Measurements from ENCODE around the gene ARHGAP24.
A peak's percentile ranks its signal among the peaks of the same experiment; 100 is the strongest.
"Not testable (repeated sequence)": the region's sequence is repeated elsewhere in the genome, so short reads cannot be mapped to it uniquely, and the experiment has no call there.

ARHGAP24 gene

GRCh38 chr4:85815796-85816459, 341.0 kb downstream of the ARHGAP24 start:
- no peak for DNase-seq (ENCODE audit: low spot score)

GRCh38 chr4:85818700-85819099, 343.8 kb downstream of the ARHGAP24 start:
- DNase-seq (ENCODE audit: low spot score), result no peak

DNA sequence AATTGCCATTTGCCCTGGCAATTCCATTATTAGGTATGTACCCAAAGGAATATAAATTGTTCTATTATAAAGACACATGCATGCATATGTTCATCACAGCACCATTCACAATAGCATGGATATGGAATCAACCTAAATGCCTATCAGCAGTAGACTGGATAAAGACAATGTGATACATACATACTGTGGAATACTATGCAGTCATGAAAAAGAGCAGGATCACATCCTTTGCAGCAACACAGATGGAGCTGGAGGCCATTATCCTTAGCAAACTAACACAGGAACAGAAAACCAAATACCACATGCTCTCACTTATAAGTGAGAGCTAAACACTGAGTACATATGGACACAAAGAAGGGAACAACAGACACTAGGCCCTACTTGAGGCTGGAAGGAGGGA, 345.2 kb downstream of the ARHGAP24 start:
- DNase-seq (ENCODE audit: low spot score), result not testable (repeated sequence)

DNA sequence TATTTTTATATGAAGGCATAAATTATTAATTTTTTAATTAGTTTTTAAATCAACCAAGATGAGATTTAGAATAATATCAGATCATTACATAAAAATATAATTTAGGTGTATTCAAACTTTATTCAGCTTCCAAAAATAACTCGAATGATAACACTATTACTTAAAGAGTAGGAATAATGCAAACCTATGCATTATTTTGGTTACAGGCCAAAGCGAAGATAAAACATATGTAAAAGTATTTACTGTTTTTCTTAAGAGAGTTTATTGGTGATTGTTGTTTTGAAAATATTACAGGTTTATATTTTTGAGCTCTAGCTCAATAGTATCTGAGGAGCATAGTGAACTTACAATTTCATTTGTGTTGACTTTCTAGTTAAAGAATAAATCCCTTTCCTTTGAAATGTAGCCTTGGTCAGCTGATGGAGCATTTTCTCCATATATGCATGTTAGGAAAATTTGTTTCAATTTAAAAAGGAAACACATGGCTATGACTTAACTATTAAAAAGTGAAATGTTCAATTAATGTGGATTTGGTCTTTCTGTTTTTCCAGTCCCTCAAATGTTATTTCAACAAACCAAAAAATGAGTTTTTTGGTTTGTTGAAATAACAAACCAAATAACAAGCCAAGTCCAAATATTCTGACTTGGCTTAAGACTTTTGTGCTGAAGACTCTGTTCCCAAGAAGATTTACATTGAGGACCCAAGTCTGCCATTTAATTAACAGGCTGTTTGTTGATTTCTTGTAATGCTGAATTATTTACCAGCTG, 346.9 kb downstream of the ARHGAP24 start:
- no peak for DNase-seq (ENCODE audit: low spot score)

DNA sequence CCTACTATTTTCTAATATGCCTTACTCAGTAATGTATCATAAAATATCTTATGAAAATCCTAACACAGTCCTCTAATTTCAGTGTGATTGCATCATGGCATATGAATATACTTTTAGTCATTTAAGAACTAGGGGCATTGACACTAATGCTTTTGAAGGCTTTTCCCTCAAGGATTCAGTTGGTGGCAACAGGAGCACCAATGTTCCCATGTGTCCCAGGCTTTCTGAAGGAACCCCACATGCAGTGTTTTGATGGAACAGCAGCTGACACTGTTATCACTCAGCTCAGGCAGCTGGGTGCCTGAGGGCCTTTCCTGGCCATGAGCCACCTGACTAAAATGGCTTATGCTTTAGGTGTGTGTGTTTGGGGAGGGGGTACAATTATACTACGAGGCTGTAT, 348.3 kb downstream of the ARHGAP24 start:
- no peak for DNase-seq (ENCODE audit: low spot score)

- no peak for DNase-seq (ENCODE audit: low spot score)
These were observed 349.4 kb downstream of the ARHGAP24 start for GRCh38 chr4:85824166-85824945.

- DNase-seq (ENCODE audit: low spot score), result no peak
These were observed 351.2 kb downstream of the ARHGAP24 start for GRCh38 chr4:85826060-85826678.

DNA sequence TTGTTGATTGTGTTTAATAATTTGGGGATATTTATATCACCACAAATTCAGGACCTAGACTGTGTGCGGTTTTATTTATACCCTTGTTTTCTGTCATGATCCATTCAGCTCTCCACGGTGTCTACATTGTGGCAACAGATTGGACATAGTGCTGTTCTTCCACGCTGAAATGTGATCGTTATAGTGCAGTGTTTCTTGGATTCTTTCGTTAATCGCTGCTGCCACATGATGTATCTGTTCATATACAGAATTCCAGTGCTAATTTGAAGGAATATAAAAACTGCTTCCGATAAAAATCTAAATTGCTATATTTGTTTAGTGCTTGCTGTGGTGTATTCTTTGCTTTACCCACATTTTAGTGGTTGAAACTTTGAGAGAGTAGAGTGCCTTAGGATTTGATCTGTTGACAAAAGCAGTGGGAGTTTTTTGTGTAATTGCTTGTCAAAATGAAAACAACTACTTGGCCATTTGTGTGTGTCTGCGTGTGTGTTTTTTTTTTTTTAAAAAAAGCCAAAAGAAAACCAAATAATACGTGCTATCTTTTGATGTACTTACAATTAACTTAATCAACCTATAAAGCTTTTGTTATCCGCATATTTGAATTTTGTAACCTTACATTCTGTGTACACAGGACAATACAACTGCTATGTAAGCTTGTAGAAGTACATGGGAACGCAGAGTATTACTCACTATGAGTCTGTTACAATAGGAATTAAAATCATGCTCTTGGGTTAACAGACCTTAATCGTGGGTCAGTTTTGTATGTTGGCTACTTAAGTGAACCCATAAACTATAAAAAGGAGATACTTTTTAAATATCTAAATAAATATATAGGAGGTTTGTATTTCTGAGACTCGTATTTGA, 353.3 kb downstream of the ARHGAP24 start:
- no peak for DNase-seq (ENCODE audit: low spot score)

DNA sequence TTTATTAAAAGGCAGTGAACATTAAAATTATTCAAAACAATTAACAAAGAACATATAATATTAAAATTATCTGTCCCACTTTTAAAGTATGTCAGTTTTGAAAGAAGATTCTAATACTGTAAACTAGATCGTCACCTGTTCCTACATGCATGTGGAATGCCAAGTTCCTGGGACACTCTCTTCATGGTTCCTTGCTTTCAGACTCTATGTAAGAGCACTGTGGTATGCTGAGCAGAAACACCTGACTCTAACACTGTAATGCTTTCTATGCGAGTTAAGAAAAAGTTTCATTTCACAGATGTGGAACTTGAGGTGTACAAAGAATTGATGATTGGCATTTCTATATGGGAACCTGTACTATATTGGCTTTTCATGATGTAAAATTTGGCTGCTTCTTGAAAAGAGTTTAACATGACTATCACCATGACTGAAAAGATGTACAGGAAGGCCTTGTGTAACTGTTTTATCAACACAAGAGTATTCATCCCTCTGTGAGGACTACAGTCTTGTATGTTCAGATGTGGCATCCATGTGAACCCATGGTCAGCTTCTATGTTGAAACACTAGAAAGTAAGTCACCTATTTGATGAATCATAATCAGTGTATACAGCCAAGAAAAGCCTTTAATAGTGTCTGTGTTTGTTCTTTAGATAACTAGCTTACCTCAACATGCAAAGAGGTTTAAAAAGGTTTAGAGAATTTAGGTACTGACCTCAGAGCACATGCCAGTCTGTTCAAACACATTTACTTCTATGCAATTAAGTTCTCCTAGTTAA, 354.5 kb downstream of the ARHGAP24 start:
- DNase-seq (ENCODE audit: low spot score), result no peak

- DNase-seq (ENCODE audit: low spot score), result no peak
These were observed 356.7 kb downstream of the ARHGAP24 start for GRCh38 chr4:85831647-85832046.

DNA sequence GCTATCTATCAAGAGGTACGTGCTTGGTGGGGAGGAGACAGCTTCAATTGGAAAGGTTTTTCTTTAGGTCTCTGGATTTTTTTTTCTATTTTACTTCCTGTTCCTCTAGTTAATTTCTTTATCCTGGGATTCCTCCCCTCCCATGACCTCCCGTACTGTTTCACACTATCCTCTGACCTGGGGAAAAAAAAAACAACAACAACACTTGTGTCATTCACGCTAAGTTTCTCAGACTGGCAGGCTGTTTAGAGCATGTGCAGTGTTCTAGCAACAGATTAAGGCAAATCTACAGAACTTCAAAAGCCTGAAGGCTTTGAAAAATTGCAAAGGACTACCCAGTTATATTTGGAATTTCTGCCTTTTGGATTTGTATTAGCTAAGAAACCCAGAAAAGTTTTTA, 358.4 kb downstream of the ARHGAP24 start:
- DNase-seq (ENCODE audit: low spot score), result no peak

DNA sequence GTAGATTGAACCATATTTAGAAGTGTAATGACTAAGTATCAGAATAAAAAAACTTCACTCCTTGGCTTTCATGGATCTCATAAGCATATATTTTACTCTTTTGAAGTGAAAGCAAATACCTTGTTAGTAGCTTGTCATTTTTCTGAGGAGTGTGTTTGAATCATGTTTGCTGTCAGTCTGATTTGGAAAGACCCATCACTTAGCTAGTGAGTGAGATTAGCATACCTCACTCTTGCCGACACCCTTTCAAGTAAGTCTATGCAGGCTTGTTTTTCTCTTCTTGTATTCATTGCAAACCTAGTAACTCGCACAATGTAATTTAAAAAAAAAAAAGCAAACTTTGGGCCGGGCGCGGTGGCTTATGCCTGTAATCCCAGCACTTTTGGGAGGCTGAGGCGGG, 360.0 kb downstream of the ARHGAP24 start:
- no peak for DNase-seq (ENCODE audit: low spot score)

DNA sequence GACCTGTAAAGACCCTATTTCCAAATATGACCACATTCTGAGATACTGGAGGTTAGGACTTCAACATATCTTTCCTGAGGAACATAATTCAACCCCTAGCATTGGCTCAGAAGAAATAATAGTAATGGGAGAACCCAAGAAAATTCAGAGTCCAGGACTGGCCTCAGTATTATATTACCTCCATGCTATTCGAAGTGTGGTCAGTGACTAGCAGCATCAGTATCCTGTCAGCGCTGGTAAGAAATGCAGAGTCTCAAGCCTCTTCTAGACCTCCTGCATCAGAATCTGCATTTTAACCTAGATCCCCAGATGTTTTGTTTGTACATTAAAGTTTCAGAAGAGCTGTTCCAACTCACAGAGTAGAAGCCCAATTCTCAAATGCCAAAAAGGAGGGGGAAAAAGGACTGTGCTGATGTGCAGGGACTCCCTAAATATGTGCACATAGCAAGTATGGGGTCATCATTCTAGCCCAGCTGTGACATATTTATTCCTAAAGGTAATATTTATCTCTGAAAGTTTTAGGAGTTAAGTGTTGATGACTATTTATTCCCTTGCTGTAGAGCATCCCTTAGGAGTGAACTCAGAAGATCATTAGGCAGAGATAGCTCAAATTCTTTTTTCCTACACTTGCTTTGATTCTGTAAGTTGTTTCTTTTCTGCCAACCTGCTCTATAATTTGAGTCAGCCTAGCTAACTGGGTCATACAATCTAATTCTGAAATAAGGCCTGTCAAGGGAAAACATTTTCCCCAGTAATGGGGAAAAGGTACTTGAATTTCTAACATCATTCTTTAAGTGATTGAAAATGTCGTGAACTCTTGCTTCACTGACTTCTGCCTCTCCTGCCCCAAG, 361.9 kb downstream of the ARHGAP24 start:
- DNase-seq (ENCODE audit: low spot score), result no peak

- DNase-seq (ENCODE audit: low spot score), result no peak
These were observed 362.4 kb downstream of the ARHGAP24 start for GRCh38 chr4:85837439-85837733.

DNA sequence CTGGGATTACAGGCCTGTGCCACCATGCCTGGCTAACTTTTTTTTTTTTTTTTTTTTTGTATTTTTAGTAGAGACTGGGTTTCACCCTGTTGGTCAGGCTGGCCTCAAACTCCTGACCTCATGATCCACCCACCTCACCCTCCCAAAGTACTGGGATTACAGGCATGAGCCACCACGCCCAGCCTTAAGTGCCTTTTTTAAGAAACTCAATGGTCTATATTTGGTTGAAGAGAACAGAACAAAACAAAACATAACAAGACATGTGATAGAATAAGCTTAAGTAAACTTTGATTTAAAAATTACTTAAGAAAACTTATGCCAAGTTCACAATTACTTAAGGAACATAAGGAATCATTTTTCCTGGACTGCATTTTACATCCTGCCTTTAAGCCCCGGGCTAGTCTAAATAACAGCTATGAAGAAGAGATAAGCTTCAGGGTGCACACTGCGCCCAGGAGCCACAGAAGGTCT, 365.1 kb downstream of the ARHGAP24 start:
- not testable (repeated sequence) for DNase-seq (ENCODE audit: low spot score)

DNA sequence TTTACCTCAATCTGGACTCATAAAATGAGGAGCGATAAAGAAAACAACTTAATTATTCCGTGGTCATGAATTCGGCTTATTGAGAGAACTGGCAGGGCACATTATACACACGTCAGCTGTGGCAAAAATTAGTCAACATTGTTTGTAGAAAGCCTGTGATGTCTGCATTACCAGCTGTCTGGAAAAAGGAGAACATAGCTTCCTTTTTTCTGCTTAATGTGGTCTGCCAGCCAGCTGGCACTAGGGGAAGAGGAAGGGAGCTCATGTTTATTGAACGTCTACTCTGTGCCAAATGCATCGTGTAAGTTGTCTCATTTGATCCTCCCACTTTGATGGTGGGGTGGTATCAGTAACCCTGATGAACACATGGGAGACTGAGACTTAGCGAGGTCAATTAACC, 367.6 kb downstream of the ARHGAP24 start:
- peak; percentile 30 for DNase-seq (ENCODE audit: low spot score)

DNA sequence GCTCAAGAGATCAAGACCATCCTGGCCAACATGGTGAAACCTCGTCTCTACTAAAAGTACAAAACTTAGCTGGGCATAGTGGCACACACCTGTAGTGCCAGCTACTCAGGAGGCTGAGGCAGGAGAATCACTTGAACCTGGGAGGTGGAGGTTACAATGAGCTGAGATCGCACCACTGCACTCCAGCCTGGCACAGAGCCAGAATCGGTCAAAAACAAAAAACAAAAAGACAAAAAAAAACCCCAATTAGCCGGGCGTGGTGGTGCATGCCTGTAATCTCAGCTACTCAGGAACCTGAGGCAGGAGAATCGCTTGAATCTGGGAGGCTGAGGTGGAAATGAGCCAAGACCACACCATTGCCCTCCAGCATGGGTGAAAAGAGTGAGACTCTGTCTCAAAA, 378.8 kb downstream of the ARHGAP24 start:
- DNase-seq (ENCODE audit: low spot score), result not testable (repeated sequence)

DNA sequence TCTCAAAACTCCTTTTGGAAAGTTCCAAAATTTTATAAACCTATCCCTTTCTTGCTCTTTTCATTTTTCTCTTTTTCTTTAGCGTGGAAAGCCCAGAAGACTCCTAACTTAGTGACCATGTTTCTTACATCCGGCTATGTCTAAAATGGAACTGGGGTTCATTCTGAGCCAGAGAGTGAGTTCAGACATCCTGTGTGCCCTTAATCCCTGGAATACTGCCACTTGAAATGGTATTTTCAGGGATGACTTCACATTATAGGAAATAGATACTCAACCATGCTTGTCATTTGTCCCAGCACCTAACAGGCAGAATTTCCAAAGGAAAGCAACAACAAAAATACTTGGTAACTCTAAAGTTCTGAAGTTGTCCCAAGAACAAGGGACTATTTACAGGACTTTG, 379.6 kb downstream of the ARHGAP24 start:
- DNase-seq (ENCODE audit: low spot score), result no peak

- no peak for DNase-seq (ENCODE audit: low spot score)
These were observed 385.3 kb downstream of the ARHGAP24 start for GRCh38 chr4:85860066-85860740.
